GM19395 (cell line): ENCODE results near the gene UNK.
"Not testable (repeated sequence)": the region's sequence is repeated elsewhere in the genome, so short reads cannot be mapped to it uniquely, and the experiment has no call there.

Source experiments
- ATAC-seq: cut with Tn5 transposase; IDR thresholded peaks from one replicate; pipeline ENCODE4 v1.9.1; 2021; ENCODE audit warnings: mild to moderate bottlenecking, moderate library complexity; ENCODE audit not compliant: unreplicated experiment

Gene UNK

DNA sequence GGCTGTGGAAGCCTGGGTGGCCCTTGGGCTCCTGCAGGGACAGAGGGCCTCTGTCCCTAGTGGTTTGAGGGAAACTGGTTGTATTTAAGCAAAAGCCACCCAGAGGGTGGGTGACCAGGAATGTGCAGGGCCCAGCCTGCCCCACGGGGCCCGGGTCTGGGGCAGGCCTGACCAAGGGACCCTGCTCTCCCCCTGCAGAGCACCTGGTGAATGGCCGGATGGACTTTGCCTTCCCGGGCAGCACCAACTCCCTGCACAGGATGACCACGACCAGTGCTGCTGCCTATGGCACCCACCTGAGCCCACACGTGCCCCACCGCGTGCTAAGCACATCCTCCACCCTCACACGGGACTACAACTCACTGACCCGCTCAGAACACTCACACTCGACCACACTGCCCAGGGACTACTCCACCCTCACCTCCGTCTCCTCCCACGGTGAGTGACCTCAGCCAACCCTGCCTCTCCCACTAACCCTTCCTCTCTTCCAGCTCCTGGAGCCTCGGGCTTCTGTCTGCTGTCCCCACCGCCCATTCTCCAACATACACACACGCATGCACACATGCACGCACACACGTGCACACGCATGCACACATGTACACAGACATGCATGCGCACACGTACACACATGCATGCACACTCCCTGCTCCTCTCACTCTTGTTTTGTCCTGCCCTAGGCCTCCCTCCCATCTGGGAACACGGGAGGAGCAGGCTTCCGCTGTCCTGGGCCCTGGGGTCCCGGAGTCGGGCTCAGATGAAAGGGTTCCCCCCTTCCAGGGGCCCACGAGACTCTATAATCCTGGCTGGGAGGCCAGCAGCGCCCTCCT is 30.0 kb upstream of the UNK start:
- ATAC-seq, result no peak

DNA sequence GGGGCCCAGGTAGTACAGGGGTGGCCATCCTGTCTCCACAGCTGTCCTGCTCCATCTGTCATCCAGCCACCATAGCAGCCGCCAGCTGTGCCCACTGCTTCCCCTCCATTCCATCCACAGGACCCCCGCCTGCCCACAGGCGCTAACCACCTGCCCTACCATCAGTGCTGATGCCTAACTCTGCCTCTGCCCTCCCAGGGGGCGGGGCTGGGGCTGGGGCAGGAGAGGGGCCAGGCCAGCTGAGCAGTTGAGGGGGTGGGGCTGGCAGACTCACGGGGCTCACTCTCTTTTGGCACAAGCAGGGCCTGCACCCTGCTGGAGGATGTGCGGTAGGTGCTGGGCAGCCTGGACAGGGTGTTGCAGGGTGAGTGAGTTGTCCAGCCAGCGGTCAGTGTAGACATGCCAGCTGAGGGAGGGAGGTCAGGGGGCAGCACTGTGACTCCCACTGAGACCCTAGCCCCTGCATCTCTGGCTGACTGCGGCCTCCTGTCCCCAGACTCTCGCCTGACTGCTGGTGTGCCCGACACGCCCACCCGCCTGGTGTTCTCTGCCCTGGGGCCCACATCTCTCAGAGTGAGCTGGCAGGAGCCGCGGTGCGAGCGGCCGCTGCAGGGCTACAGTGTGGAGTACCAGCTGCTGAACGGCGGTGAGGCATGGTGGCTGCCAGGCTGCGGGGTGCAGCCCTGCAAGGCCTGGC is 29.3 kb upstream of the UNK start:
- no peak for ATAC-seq

GRCh38 chr17:75755990-75756389 is 28.6 kb upstream of the UNK start:
- no peak for ATAC-seq

DNA sequence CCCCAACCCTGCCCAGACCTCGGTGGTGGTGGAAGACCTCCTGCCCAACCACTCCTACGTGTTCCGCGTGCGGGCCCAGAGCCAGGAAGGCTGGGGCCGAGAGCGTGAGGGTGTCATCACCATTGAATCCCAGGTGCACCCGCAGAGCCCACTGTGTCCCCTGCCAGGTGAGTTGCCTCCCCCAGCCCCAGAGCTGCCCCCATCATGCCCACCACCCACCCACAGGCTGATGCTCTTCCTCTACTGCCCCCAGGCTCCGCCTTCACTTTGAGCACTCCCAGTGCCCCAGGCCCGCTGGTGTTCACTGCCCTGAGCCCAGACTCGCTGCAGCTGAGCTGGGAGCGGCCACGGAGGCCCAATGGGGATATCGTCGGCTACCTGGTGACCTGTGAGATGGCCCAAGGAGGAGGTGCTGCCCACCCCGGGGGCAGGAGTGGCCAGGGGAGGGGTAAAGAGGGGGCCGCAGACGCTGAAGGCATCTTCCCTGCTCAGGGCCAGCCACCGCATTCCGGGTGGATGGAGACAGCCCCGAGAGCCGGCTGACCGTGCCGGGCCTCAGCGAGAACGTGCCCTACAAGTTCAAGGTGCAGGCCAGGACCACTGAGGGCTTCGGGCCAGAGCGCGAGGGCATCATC is 28.0 kb upstream of the UNK start:
- ATAC-seq, result no peak

GRCh38 chr17:75757086-75757681 is 27.4 kb upstream of the UNK start:
- ATAC-seq, result no peak

GRCh38 chr17:75758131-75758905 is 26.3 kb upstream of the UNK start:
- ATAC-seq, result no peak

DNA sequence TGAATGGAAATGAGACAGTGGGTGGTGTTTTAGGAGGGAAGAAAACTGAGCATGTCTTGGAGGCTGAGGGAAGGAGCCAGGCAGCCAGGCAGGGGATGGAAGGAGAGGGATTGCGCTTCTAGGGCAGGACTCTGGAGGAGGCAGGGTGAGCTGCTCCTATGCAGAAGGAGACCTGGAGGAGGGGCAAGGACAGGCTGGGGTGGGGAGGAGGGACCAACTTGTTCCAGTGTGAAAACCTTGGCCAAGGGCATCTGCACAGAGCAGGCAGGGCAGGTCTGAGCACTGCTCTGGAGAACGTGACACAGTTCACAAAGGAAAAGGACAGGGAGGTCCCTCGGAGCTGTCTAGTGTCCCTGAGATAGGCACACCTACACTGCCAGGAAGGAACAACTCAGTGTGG is 25.1 kb upstream of the UNK start:
- no peak for ATAC-seq

GRCh38 chr17:75759978-75760640 is 24.5 kb upstream of the UNK start:
- ATAC-seq, result not testable (repeated sequence)

DNA sequence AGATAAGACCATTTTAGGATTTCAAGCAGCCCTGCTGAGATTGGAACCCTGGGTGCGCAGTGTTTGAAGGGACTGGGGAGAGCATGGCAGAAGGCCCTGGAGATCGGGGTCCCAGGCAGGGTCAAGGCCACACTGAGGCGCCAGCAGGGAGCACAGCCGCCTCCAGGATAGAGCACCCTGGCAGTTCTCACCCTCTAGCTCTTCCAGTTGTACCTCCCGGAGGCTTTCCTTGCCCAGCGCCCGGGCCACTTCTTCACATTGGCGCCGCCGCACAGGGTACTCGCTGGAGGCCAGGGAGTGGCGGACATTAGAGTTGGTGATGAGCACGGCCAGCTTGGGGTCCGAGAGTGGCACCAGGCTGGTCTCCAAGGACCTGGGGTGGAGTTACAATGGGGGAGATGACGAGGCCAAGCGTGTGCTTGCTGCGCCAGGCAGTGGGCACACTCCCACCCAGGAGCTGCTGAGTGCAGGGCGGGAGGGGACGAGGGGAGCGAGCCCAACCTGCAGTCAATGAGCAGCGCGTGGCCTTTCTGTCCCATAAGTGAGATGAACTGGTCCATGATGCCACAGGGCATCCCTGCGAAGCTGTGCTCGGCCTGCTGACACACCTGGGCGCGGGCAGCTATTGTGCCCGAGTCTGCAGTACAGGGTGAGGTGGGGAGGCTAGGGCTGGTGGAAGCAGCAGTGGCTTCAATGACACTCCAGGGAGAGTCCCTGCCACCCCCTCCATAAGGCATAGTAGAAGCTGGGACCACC is 21.9 kb upstream of the UNK start:
- ATAC-seq, result no peak

GRCh38 chr17:75763269-75763607 is 21.4 kb upstream of the UNK start:
- no peak for ATAC-seq

- no peak for ATAC-seq
Measured at GRCh38 chr17:75763613-75764416, 20.8 kb upstream of the UNK start.

DNA sequence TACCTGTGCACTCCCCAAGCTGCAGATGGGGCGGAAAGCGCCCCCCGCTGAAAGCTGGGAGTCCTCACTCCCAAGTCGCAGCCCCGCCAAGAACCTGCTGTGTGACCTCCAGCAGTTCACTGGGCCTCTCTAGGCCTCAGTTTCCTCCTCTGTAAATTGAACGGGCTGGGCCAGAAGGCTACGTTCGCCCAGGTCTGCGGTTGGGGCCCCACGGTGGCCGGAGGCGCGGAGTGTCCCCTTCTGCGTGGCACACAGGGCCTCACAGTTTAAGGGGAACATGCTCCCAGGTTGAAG is 20.2 kb upstream of the UNK start:
- ATAC-seq, result no peak

DNA sequence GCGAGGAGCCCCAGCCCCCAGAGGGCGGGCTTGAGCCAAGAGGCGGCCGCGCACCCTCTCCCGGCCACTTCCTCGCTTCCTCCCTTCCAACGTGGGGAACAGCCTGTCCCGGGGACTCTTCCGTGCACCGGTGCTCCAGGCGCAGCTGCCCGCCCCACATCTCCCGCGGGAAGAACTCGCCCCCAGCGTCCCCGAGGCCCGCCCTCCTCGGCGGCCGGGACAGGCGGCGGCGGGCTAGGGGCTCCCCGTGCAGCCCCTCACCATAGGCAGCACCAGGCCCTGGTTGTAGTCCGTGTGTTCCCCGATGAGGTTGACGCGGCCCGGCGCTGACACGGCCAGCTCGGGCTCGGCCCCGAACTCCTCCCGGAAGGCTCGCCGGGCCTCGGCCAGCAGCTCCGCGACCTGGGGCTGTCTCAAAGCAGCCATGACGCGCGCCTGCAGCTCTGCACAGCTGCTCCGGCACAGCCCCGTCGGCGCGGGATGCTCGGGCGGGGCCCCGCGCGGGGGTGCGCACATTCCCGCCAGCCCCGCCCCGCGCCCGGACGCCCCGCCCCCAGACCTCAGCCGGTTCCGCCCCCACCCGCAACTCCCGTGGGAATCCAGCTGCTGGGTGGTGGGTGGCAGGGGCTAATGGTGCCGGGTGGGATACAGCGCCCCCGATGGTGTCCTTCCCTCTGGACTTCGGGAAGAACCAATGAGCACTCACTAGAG is 19.7 kb upstream of the UNK start, which contains the start of gene GALK1:
GALK1 (minus strand) TSS at position 482 of the 711 bp plus-strand sequence; CDS start at position 426, 56 bp downstream.
- ATAC-seq, result peak; percentile 67

- ATAC-seq, result no peak
Measured at GRCh38 chr17:75765981-75766380, 18.6 kb upstream of the UNK start.

GRCh38 chr17:75767881-75768280 is 16.7 kb upstream of the UNK start:
- ATAC-seq, result no peak

GRCh38 chr17:75769536-75769935 is 15.1 kb upstream of the UNK start:
- ATAC-seq, result no peak

DNA sequence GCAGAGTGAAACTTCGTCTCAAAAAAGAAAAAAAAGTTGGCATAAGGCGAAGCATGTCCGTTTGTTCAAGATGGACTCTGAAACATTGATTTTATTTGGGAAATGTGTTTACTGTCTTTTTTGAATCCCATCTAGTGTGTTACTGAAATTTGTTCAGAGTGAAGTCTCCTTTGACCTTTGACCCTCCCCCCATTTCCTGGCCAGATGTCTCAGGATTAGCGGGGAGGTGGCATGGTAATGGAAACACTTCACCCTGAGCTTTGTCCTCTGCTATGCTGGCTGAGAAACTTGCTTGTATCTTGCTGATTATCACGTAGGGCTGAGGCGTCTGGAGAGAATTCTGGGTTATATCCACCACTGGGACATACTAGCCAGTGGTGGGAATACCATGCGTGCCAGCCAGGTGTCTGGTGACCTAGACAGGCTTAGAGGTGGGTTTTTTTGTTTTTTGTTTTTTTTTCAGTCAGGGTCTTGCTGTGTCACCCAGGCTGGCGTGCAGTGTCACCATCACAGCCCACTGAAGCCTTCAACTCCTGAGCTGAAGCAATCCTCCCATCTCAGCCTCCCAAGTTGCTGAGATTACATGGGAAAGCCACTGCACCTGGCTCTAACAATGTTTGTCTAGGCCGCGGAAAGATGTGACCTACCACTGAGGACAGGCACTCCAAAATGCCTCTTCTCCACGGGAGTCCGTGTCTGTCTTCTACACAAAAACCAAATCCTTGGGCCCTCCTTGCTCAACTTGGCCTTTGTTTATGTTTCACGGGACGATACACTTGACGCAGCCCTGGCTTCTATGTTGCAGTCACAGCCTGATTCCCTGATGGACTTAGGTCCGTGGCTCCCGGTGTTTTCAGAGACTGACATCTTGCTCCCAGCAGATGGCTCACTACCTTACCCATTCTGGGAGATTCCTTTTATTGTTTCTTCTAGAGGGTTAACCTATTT is 13.0 kb upstream of the UNK start:
- ATAC-seq, result no peak
